SW480 (cell line): ENCODE data around the gene IPPK.
A peak's percentile ranks its signal among the peaks of the same experiment; 100 is the strongest.

ENCODE experiments used
- DNase-seq: peaks from one replicate; pipeline ENCODE4 v3.0.0-alpha.2; 2016; ENCODE audit warnings: low spot score

The IPPK gene, protein sequence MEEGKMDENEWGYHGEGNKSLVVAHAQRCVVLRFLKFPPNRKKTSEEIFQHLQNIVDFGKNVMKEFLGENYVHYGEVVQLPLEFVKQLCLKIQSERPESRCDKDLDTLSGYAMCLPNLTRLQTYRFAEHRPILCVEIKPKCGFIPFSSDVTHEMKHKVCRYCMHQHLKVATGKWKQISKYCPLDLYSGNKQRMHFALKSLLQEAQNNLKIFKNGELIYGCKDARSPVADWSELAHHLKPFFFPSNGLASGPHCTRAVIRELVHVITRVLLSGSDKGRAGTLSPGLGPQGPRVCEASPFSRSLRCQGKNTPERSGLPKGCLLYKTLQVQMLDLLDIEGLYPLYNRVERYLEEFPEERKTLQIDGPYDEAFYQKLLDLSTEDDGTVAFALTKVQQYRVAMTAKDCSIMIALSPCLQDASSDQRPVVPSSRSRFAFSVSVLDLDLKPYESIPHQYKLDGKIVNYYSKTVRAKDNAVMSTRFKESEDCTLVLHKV

DNA sequence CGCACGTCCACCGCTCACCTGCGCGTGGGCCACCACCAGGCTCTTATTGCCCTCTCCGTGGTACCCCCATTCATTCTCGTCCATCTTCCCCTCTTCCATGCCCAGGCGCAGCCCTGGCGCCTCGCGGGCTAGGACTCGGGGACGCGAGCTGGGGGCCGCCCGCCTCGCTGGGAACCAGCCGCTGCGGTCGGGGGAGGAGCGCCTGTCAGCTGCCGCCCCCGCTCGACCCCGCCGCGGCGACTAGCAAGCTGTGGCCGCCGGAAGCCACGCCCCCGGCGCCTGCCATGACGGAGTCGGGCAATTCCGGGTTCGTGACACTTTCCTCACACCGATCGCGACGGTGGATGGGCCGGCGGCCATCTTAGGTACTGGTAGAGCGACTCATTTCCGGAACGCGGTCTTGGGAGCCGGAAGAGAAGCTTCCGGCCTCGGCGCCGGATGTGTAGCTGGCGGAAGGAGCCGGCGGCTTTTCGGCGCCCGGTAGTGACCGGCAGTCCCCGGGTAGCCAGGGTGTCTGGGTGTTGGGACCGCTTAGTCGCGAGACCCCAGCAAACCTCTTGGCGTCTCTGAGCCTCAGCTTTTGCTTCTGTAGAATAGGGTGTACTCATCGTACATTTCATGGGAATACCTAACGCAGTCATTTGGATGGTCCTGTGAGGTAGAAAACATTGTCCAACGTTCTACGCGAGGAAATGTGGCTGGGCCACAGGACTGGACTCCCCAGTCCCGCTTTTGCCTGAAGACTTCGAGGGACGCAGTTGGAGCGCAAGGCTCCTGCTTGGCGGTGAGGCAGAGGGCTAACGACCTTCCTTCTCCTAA is at the start of gene IPPK:
Gene IPPK (minus strand): TSS at position 242 of the 819 bp plus-strand sequence. CDS start 143 bp downstream, at position 99.
- DNase-seq: peak; percentile 99

DNA sequence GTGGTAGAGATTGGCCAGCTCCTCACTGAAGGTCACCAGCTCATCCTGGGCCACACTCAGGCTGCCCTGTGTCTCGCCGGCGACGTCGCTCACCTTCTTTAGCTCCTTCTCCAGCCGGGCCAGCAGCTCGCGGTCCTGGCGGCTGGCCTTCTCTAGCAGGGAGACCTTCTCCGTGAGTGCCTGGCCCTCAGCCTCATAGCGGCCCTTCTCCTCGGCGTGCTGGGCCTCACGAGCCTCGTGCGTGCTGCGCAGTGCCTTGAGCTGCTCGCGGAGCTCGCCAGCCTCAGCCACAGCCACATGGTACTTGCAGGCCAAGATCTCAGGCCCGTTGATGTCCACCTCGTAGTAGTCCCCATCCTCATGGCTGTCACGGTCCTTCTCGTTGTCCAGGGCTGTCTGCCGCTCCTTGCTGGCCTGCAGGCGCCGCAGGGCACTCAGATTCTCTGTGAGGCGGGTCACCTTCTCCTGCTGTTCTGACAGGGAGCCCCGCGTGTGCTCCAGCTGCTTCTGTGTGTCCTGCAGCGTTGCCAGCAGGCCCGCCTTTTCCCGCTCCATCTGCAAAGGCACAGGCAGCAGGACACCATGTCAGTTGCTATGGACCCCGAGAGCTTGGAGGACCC is 49.2 kb upstream of the IPPK start:
- no peak for DNase-seq

DNA sequence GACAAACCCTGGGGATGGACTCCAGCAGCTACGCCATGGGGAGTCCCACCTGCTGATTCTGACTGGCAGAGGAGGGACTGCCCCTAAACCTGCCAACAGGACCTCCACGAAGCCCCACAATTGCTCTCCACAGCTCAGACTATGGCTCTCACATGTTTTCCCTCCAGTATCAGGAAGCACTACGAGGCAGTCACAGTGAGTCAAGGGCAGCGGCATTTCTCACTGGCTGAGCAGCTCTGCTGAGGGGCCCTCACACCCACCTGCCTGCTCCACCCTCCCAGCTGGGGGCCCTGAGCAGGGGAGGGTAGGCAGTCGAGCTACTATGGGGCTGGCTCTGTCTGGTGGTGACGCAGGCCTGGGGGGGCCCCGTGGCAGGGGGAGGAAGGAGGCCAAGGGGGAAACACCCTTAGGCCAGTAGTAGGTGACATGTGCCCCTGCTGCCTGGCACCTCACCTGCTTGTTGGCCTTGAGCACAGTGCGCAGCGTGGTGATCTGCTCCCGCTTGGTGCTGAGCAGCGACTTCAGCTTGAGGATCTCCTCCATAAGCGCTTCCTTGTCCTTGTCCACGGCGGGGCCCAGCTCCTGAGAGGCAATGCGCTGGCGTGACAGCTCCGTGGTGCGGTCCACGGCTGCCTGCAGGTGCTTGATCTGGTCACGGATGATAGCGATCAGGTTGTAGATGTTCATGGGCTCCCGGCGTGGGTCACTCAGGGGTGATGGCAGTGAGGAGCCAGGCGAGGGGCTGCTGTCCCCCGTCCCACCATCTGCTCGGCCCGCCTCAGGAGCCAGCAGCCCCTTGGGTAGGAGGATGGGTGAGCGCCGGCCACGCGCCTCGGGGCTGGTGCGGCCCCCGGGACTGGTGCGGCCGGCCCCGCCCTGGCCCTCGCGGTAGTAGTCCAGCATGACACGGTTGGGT is 48.4 kb upstream of the IPPK start:
- no peak for DNase-seq

DNA sequence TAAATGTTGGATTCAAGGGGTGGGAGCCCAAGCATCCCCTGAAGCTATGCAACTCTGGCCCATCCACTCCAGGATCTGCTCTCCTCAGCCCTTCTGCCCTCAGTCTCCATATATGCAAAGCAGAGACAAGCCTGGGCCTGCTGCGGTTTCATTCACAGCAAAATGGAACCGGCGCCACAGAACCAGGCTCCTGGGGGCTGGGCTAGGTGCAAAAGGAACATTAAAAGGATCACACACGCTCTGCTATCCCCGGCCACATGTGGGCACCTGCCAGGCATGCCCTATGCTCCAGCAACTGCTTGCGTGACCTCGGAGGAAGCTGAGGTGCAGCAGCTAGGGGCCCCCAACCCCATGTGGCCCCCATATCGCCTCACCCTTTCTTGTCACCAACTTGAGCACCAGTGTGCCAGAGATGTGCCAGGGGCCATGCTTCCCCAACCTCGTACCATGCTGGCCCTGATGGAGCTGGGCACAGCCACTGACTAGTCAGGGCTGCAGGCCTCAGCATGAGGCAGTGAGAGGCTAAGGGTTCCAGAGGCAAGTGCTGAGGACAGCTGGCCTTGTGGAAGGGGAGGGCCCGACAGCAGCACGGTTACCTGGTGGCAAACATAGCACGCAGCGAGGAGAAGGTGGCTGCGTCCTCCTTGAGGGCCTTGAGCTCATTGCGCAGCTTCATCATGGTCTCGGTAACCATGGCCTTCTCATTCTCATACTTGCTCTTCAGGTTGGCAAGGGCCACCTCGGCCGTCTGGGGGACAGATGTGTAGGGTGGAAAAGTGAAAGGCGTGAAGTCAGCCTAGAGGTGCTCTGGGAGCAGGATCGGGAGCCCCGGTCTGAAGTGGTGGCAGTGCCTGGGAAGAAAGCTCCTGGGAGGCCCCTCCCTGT is 47.5 kb upstream of the IPPK start:
- no peak for DNase-seq

DNA sequence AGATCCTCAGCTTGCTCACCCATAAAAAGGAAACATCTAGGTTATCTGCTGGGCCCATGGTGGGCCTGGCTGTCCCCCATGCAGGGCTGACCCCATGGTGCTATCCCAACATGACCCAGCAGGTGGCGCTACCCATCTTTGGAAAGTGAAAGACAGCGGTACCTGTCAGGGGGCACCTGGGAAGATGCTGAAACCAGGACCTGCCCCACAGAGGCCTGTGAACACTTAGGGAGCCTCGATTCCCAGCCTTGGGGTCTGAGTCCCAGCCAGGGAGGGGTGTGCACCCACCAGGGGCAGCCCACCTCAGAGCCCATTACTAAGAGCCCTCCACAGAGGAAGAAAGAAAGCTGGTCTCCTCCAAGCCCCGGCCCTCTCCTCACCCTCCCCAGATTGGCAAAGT is 46.6 kb upstream of the IPPK start:
- DNase-seq: peak; percentile 22

DNA sequence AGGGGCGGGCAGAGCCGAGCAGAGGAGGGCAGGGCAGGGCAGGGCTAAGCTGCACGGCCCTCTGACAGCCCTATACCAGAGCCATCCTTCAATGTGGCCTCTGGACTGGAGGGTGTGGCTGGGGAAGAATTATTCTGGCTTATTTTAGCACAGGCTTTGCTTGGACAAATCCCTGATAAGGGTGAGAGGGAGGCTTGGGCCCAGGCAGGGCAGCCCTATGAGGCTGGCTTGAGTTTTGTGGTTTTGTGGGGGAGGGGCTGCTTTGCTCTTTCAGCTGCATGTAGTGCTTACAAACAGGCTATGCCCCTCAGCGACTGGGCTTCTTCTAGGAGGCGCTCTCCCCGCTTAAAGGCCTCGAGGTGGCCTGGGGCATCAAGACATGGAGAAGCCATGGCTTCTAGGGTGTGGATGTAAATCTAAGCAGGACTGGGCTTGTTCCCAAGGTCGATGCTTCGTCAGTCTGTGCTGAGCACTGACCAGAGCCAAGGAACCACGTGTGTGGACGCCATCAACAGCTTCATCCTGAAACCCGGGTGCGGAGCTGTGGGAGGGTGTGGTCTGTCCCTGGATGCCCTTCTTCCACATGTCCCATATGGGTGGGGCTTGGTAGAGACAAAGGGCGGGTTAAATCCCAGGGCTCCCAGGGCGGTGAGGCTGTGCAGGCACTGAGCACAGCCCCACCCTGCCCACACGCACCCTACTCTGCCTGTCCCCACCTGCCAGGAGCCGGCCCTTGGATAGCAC is 45.7 kb upstream of the IPPK start:
- peak; percentile 12 for DNase-seq

DNA sequence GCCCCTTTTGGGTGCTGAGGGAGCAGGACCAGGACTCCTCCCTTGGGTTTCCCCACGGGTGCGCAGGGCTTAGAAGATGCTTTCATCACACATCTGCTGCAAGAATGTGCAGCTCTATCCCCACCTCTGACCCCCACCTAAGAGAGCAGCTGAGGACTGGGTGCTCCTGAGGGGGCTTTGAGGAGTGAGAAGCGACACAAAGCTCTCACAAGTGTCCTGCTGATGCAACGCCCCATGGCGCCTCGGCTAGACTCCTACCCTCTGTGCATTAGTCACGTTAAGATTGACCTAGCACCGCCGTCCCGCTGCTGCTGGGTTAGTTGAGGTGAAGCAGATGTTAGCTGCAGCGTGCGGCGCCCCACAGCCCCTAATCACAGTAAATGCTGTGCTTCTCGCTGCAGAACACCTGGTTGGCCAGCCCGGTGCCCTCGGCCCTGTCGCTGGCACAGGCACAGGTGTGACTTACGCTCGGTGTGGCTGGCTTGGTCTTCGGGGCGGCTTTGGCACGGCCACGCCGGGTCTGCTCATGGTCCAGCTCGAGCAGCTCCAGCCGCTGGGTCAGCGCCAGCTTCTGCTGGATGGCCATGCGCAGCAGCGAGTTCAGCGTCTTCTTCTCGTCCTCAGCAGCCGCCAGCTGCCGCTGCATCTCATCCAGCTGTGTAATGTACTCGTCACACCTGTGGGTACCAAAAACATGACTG is 45.0 kb upstream of the IPPK start:
- DNase-seq: no peak

DNA sequence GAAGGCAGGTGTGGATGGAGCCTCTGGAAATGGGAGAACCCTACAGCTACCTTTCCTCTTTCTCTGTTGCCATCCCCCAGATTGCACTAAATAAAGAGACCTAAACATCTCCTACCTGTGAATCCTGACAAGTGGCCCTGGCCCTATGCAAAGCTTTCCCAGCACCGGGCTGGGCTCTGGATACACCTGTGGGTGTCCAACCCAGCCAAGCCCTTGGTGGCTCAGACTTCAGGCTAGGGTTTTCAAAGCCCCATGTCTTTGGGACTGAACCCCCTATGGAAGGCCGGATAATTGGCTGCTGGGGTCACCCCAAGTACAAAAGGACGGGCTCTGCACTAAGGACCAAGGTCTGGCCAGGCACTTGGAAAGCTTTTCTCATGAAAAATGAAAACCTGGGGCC is 44.1 kb upstream of the IPPK start:
- DNase-seq: no peak

DNA sequence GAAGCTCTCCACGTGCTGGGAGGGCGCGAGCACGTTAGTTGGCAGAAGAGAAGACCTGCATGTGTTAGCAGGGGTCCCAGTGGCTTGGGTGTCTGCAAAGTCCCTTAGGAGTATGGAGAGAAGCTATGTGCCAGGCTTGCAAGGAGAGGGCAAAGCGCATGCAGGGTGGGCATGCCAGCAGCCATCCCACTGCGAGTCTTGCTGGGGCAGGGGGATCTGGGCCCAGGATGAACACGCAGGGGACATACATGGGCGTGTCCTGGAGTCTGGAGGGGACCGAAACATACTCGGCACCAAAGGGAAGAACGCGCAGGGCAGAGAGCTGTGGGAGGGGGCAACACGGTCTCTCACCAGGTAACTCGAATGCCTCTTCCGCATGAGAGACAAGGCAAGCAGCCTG is 43.6 kb upstream of the IPPK start:
- DNase-seq: no peak

DNA sequence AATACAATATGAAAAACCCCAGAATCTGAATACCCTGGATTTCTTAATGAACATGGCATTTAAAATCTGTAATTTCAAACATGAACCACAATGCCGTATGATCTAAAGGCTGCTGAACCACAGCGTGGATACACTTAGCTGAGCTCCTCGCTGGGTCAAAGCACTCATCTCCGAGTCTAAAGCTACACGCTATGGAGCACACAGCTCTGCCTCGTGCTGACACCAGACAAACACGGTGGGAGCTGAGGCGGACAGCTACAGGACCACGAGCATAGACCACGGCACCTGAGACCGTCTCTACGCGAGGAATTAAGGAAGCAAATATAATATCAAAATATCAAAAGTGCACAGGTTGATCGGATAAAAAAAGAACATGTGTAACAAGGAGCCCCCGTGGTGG is 42.8 kb upstream of the IPPK start:
- no peak for DNase-seq

DNA sequence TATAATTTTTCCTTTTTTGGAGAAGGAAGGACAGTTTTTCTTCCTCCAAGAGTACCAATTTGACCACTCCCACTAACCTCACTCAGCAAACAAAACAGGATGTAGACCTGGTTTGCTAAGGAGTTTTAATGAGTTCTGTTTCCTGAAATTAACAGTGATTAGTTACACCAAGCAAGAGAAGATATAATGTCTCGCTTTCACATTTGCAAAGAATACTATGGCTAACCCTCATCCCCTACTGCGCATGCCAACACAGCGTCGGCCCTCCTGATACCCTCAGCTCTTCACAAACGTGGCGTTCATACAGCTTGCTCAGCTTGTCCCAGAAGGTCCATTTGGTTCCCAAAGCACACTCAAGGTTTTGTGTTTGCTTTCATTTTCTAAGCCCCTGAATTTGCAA is 41.9 kb upstream of the IPPK start:
- DNase-seq: no peak

DNA sequence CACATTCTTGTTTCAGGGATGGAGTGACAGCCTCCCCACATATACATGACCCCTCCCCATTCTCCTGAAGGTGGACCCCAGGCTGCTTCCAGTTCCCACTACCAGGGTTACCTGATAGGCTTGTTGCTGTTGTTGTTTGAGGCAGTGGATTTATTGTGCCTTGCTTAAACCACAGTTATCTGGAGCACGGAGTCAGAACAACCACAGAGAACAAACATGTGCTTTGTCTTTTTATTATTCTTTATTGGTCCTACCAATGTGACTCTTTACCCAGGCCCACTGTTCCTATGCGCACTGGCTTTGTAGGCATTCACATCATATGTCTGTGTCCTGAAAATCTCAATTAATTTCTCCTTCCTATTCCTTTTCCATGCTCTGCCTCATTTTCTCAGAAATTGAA is 41.2 kb upstream of the IPPK start:
- peak; percentile 49 for DNase-seq

DNA sequence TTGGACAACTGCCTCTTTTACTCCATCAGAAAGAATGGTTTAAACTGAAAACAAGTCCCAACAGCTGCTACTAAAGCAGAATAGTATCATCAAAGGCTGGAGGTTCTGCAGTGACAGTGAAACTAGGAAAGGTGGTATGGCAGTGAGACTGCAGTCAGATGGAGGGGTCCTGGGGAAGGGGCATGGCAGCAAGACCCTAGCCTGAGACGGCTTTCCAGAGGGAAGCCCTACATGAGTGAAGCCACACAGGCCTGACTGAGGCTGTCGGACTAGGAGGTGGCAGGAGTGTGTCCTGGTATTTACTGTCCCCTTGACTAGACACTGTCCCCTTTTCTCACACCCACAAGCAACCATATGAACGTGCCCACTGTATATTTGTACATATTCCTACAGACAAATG is 40.4 kb upstream of the IPPK start:
- no peak for DNase-seq

DNA sequence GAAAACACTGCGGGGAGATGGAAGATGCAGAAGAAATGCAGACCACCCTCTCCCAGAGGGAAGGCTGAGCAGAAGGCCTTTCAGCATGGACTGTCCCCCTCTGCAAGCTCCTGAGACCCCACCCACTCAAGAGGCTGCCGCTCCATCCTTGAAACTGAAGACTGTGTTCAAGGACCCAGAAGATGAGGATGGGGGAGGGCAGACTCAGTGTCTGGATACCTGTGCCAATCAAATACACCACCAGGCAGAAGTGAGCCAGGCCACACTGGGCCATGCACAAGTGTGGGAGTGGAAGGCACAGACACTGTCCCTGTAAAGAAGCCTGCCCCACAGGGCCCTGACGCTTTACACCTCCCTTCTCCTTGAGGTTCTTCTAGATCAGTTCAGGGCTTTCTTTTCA is 40.0 kb upstream of the IPPK start:
- DNase-seq: no peak

DNA sequence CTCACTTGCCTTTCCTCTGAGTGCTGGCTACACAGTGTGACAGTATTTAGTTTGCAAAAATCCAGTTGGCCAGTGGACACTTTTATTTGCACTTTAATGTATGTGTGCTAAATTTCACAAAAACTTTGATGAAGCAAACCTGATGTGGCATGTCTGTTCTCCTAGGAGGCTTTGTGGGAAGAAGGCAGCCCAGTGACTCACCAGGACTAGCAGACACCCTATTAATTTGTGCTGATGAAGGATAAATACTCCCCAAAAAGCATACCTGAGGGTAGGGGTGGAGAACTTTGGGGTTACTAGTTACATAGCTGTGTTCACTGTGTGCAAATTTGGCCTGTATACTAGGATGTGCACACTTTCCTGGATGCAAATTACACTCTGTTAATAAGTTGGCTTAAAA is 39.3 kb upstream of the IPPK start:
- no peak for DNase-seq

DNA sequence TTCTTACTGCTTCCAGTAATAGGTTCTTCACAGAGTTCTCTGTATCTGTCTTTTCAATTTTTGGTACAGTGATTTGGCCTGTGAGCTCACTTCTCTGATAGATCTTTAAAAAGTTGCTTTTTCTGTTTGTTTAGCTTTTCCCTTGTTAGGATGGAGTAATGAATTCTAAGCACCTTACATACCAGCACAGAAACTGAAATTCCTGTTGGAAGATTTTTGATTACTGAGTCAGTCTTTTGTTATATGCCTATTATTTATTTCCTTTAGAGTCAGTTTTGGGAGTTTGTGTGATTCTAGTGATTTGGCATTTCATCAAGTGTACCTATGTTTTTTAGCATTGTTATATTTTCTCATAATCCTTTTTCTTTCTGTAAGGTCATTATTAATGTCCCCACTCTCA is 37.6 kb upstream of the IPPK start:
- DNase-seq: no peak

DNA sequence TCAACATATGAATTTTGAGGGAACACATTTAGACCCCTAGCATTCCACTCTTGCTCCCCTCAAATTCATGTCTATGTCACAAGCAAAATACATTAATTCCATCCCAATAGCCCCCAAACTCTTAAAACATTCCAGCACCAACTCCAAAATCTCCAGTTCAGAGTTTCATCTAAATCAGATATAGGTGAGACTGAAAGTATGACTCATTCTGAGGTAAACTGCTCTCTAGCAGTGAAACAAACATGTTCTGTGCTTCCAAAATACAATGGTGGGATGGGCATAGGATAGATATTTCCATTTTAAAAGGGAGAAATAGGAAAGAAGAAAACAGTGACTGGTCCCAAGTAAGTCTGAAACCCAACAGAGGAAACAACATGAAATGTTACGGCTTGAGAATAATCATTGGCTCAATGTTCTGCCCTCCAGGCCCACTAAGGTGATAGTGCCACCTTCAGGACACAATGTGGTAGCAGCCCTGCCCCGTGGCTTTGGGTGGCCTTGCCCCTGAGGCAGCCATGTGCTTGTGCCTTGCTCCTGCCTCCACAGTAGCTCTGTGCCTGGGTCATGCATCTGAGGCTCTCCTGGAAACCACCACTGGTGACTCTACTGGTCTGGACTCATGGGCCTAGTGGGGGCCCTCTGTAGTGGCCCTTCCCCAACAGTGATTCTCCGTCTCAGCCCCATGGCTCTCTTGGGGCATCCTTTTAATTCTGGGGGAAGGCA is 36.4 kb upstream of the IPPK start:
- DNase-seq: peak; percentile 33

DNA sequence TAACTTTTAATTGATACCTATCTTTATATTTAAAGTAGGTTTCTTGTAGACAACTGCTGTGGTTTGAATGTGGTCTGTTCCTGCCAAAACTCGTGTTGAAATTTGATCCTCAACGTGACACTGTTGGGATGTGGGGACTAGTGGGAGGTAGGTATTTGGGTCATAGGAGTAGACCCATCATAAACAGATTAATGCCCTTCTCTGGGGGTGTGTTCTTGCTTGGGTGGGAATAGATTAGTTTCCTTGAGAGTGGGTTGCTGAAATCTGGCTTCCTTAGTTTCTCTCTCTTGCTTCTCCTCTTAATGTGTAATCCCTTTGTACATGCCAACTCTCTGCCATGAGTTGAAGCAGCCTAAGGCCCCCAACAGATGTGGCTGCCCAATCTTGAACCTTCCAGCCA is 34.6 kb upstream of the IPPK start:
- DNase-seq: no peak

DNA sequence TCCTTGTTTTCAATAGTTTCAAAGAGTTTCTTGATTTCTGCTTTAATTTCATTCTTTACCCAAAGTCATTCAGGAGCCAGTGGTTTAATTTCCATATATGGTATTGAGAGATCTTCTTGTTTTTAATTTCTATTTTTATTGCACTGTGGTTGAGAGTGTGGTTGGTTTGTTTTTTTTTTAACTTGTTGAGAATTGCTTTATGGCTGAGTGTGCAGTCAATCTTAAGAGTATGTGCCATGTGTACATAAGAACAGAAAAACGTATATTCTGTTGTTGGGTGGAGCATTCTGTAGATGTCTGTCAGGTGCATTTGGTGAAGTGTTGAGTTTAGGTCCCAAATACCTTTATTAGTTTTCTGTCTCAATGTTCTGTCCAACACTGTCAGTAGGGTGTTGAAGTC is 26.7 kb upstream of the IPPK start:
- no peak for DNase-seq
